ENCODE measurements around the gene SPDYC.

Gene SPDYC

GRCh38 chr11:65194564-65194963, 24.5 kb downstream of the SPDYC start:
- Histone ChIP-seq H3K36me3 (ENCODE audit: insufficient read depth, low read length) (peaks cover 48% of the 10 kb centered on the region), H2AFZ (ENCODE audit: low read length) (no peak overlapping the region), H3K9me2 (ENCODE audit: low read depth, low read length) (no peaks in the 10 kb centered on the region), H4K20me1 (ENCODE audit: insufficient read depth, low read length) (no peaks in the 10 kb centered on the region), H3K4me1 (ENCODE audit: insufficient read depth, low read length, severe bottlenecking) (no peaks in the 10 kb centered on the region), H3K27ac (ENCODE audit: low read depth, low read length, poor library complexity, severe bottlenecking) (no peak overlapping the region), H3K4me3 (ENCODE audit: low read depth, low read length, poor library complexity, severe bottlenecking) (no peak overlapping the region), H3K9ac (ENCODE audit: low read length) (no peak overlapping the region), H3F3A (ENCODE audit: insufficient read depth, low read length) (no peaks in the 10 kb centered on the region), H3K27me3 (ENCODE audit: insufficient read depth, low read length) (no peaks in the 10 kb centered on the region), H3K79me2 (ENCODE audit: insufficient read depth, low read length) (no peaks in the 10 kb centered on the region), H3K4me2 (ENCODE audit: low read length) (no peak overlapping the region), H3K9me3 (ENCODE audit: low read length) (no peaks in the 10 kb centered on the region)
- TF ChIP-seq CTCF (IDR thresholded peaks at IDR 0.05; ENCODE audit: low read length) = no peak
- no peak for TF ChIP-seq EZH2 (IDR thresholded peaks at IDR 0.05; ENCODE audit: borderline replicate concordance, low read length)

GRCh38 chr11:65204143-65204542, 34.1 kb downstream of the SPDYC start:
- Histone ChIP-seq H3K4me1 (ENCODE audit: insufficient read depth, low read length, severe bottlenecking) (no peaks in the 10 kb centered on the region), H3K27ac (ENCODE audit: low read depth, low read length, poor library complexity, severe bottlenecking) (no peak overlapping the region), H3K9ac (ENCODE audit: low read length) (no peak overlapping the region), H3K27me3 (ENCODE audit: insufficient read depth, low read length) (no peaks in the 10 kb centered on the region), H3K9me3 (ENCODE audit: low read length) (no peaks in the 10 kb centered on the region), H3K4me3 (ENCODE audit: low read depth, low read length, poor library complexity, severe bottlenecking) (no peak overlapping the region), H2AFZ (ENCODE audit: low read length) (no peak overlapping the region), H3K36me3 (ENCODE audit: insufficient read depth, low read length) (peaks cover 37% of the 10 kb centered on the region), H3K79me2 (ENCODE audit: insufficient read depth, low read length) (no peaks in the 10 kb centered on the region), H4K20me1 (ENCODE audit: insufficient read depth, low read length) (no peaks in the 10 kb centered on the region), H3K4me2 (ENCODE audit: low read length) (no peak overlapping the region), H3K9me2 (ENCODE audit: low read depth, low read length) (no peaks in the 10 kb centered on the region), H3F3A (ENCODE audit: insufficient read depth, low read length) (no peaks in the 10 kb centered on the region)
- TF ChIP-seq CTCF (IDR thresholded peaks at IDR 0.05; ENCODE audit: low read length) = no peak
- TF ChIP-seq EZH2 (IDR thresholded peaks at IDR 0.05; ENCODE audit: borderline replicate concordance, low read length) = no peak

- Histone ChIP-seq H3K9me3 (ENCODE audit: low read length) (no peaks in the 10 kb centered on the region), H4K20me1 (ENCODE audit: insufficient read depth, low read length) (no peaks in the 10 kb centered on the region), H3K36me3 (ENCODE audit: insufficient read depth, low read length) (peaks cover 37% of the 10 kb centered on the region), H3F3A (ENCODE audit: insufficient read depth, low read length) (no peaks in the 10 kb centered on the region), H3K4me1 (ENCODE audit: insufficient read depth, low read length, severe bottlenecking) (no peaks in the 10 kb centered on the region), H3K27me3 (ENCODE audit: insufficient read depth, low read length) (no peaks in the 10 kb centered on the region), H3K27ac (ENCODE audit: low read depth, low read length, poor library complexity, severe bottlenecking) (no peak overlapping the region), H3K9ac (ENCODE audit: low read length) (no peak overlapping the region), H3K4me2 (ENCODE audit: low read length) (no peak overlapping the region), H3K4me3 (ENCODE audit: low read depth, low read length, poor library complexity, severe bottlenecking) (no peak overlapping the region), H2AFZ (ENCODE audit: low read length) (no peak overlapping the region), H3K79me2 (ENCODE audit: insufficient read depth, low read length) (no peaks in the 10 kb centered on the region), H3K9me2 (ENCODE audit: low read depth, low read length) (no peaks in the 10 kb centered on the region)
- TF ChIP-seq CTCF (IDR thresholded peaks at IDR 0.05; ENCODE audit: low read length) = peak; percentile 93
- no peak for TF ChIP-seq EZH2 (IDR thresholded peaks at IDR 0.05; ENCODE audit: borderline replicate concordance, low read length)
Measured at GRCh38 chr11:65204646-65205601, 34.9 kb downstream of the SPDYC start.

All from OCI-LY1 (cell line).